HL-60 (cell line): Measurements from ENCODE around the gene TTI1.

ENCODE experiments used
- DNase-seq, 2 experiments: peaks; one replicate each; pipeline ENCODE4 v3.0.0-alpha.2; 2010 to 2020; ENCODE audit warnings: low read depth in 1 of 2, low spot score in 1 of 2
- H3K27ac ChIP-seq: fragments of 250-450 bp; sonication (Bioruptor Pico); replicated peaks from 2 replicates; pipeline ENCODE4 v1.5.1; 2020; ENCODE audit warnings: mild to moderate bottlenecking, moderate library complexity
- H3K27me3 ChIP-seq: fragments of 250-450 bp; sonication (Bioruptor Pico); 2 replicates; pipeline ENCODE4 v1.5.1; 2021; ENCODE audit warnings: mild to moderate bottlenecking, moderate library complexity; ENCODE audit not compliant: insufficient read depth, poor library complexity, severe bottlenecking
- H3K4me3 ChIP-seq: replicated peaks from 2 replicates; pipeline ENCODE4 v1.5.1; 2011; ENCODE audit warnings: mild to moderate bottlenecking, control low read depth, low read length; ENCODE audit not compliant: insufficient read depth
- GABPA ChIP-seq: IDR thresholded peaks from 2 replicates; pipeline ENCODE4 v1.6.1; 2012; ENCODE audit warnings: low read depth
- POLR2AphosphoS5 ChIP-seq: IDR thresholded peaks from 2 replicates; pipeline ENCODE4 v1.6.1; 2012; ENCODE audit warnings: low read depth
- SPI1 ChIP-seq: IDR thresholded peaks from 2 replicates; pipeline ENCODE4 v1.6.1; 2012; ENCODE audit warnings: low read depth, mild to moderate bottlenecking, borderline replicate concordance
- TF ChIP-seq, protein P1 (sequence below): IDR thresholded peaks from one replicate; pipeline ENCODE4 v1.5.1; 2011; ENCODE audit warnings: low read length, control low read depth, inconsistent platforms; ENCODE audit not compliant: insufficient read depth
- TF ChIP-seq, protein P2 (sequence below): IDR thresholded peaks from 2 replicates; pipeline ENCODE4 v1.6.1; 2012; ENCODE audit warnings: low read depth; ENCODE audit not compliant: insufficient replicate concordance

Gene TTI1

DNA sequence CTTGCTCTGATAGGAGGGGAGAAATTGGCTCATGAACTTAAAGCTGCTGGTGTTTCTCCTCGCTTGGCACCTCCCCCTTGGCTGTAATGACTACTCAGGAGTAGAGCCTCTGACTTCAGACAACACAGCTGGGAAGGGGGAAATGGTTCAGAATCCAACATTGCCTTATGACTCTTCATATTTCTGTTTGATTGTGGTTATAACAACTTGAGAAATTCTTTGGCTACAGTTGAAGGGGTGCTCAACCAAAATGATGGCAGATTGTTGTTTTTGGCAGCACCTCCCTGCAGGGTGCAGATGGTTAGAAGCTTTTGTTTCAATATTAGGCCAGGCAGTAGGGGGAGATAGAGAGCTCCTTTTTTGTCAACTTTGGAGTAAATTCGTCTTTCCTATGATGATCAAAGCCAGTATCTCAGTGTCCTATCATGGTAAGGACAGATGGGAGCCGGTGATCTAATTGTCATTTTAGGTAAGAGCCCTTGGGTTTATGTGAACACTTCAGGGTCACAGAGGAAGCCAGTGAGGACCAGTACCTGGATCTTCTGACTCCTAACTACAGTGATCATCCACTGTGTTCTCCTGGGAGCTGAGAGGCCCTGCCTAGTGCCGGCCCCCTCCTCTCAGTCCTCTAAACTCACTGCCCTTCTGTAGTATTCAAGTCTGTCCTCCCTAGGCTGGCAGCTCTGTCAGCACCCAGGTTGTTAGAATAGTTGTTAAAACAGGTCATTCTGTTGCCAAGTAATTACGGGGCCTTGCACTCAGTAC, 40.2 kb upstream of the TTI1 start:
- Histone ChIP-seq H3K27me3 (no peaks in the 10 kb centered on the region), H3K27ac (no peak overlapping the region), H3K4me3 (no peak overlapping the region)
- TF ChIP-seq POLR2AphosphoS5: no peak
- TF ChIP-seq, protein P1, sequence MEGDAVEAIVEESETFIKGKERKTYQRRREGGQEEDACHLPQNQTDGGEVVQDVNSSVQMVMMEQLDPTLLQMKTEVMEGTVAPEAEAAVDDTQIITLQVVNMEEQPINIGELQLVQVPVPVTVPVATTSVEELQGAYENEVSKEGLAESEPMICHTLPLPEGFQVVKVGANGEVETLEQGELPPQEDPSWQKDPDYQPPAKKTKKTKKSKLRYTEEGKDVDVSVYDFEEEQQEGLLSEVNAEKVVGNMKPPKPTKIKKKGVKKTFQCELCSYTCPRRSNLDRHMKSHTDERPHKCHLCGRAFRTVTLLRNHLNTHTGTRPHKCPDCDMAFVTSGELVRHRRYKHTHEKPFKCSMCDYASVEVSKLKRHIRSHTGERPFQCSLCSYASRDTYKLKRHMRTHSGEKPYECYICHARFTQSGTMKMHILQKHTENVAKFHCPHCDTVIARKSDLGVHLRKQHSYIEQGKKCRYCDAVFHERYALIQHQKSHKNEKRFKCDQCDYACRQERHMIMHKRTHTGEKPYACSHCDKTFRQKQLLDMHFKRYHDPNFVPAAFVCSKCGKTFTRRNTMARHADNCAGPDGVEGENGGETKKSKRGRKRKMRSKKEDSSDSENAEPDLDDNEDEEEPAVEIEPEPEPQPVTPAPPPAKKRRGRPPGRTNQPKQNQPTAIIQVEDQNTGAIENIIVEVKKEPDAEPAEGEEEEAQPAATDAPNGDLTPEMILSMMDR: peak; percentile 18
- DNase-seq: no peak

DNA sequence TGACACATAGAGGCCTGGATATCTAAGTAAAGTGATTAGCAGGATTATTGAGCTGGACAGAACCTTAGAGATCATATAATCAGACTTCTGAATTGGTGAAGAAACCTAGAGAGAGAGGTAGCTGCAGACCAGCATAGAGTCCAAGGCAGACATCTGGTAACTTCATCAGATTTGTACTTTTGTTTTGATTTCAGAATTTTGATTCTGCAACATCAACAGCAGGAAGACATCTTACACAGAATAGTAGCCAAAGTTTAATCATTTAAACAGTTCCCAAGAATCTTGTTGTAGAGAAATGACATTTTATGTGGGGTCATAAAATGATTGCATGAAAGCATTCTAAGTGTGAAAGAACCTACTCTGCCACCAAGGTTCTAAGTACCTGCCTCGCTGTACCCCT, 39.6 kb upstream of the TTI1 start:
- H3K27ac ChIP-seq: no peak overlapping the region

DNA sequence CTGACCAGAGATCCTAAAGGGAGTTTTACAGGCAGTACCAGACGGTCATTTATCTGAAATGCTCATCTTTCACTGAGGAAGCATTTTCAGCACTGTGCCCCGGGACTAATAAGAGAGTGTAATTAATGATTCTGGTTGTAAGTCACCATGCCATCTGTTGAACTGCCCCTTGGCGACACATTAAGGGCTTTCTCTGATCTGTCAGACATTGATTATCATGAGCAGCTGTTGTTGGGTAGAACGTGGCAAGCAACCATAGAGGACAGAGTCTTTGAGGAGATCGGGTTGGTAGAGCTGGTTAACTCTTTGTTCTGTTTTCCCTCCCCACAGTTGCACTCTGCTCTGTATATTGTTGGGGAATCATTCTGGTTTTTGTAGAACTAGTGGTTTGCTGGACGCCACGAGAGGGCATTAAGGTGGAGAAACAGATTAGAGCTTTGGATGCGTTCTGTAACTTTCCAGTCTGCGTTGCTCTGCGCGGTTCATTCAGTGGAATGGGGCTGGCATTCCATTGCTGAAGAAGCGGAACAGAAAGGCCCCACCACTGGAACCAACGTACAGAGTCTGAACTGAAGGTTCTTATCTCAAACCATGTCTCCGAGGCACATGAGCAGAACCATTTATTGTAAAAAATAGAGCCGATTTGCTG, 34.6 kb upstream of the TTI1 start:
- Histone ChIP-seq H3K27me3 (no peaks in the 10 kb centered on the region), H3K4me3 (no peak overlapping the region), H3K27ac (no peak overlapping the region)
- DNase-seq: no peak
- TF ChIP-seq SPI1: no peak
- TF ChIP-seq, protein P1: no peak
- TF ChIP-seq GABPA: no peak
- TF ChIP-seq, protein P2, sequence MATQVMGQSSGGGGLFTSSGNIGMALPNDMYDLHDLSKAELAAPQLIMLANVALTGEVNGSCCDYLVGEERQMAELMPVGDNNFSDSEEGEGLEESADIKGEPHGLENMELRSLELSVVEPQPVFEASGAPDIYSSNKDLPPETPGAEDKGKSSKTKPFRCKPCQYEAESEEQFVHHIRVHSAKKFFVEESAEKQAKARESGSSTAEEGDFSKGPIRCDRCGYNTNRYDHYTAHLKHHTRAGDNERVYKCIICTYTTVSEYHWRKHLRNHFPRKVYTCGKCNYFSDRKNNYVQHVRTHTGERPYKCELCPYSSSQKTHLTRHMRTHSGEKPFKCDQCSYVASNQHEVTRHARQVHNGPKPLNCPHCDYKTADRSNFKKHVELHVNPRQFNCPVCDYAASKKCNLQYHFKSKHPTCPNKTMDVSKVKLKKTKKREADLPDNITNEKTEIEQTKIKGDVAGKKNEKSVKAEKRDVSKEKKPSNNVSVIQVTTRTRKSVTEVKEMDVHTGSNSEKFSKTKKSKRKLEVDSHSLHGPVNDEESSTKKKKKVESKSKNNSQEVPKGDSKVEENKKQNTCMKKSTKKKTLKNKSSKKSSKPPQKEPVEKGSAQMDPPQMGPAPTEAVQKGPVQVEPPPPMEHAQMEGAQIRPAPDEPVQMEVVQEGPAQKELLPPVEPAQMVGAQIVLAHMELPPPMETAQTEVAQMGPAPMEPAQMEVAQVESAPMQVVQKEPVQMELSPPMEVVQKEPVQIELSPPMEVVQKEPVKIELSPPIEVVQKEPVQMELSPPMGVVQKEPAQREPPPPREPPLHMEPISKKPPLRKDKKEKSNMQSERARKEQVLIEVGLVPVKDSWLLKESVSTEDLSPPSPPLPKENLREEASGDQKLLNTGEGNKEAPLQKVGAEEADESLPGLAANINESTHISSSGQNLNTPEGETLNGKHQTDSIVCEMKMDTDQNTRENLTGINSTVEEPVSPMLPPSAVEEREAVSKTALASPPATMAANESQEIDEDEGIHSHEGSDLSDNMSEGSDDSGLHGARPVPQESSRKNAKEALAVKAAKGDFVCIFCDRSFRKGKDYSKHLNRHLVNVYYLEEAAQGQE: no peak
- TF ChIP-seq POLR2AphosphoS5: no peak

More for the DNA sequence above, 39.6 kb upstream of the TTI1 start:
- no peak for TF ChIP-seq GABPA
- TF ChIP-seq SPI1: no peak
- Histone ChIP-seq H3K27me3 (no peaks in the 10 kb centered on the region), H3K4me3 (no peak overlapping the region)
- DNase-seq: no peak

DNA sequence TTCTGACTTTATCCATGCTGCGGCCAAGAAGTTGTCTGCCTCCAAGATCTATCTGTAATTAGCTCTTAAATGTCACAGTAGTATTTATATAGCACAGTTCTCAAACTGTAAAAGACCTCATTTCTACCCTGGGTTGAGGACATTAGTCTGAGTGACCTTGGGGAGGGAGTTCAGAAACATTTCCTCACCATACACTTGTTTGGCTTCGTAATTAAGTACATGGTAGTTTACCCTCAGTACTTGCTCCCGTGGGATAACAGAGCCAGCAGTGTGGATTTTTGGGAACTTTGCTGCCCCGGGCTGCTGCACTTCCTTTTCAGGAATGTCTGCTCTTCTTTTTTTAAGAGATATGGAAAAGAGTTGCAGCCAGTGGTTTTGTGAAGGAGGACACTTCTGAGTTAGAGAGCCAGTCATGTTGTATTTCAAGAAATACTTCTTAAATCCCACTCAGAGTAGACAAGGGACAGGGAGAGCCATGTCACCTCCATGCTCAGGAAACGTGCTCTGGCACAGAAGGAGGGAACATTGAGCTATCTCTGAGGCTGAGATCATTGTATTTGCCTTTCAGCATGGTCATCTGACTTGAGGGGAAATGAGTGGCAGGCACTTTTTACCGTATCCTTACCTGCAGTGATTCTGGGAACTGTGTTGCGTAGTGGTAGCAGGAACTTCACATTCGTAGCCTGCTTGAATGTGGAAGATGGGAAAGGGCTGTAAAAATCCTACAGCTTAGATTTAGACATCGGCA, 33.9 kb upstream of the TTI1 start:
- TF ChIP-seq, protein P1: no peak
- TF ChIP-seq POLR2AphosphoS5: no peak
- TF ChIP-seq, protein P2: no peak
- no peak for TF ChIP-seq SPI1
- no peak for TF ChIP-seq GABPA
- Histone ChIP-seq H3K27ac (no peak overlapping the region), H3K27me3 (no peaks in the 10 kb centered on the region), H3K4me3 (no peak overlapping the region)
- DNase-seq: no peak
